SU-DHL-6 (cell line): ENCODE results near the gene ABCC8.

Experiments used
- H2AFZ ChIP-seq: fragments of 200-600 bp; sonication (generic); 2 replicates; pipeline ENCODE4 v1.6.1; 2014; ENCODE audit warnings: low read depth, mild to moderate bottlenecking, moderate library complexity, mixed read lengths, antibody characterized with exemption, low read length; ENCODE audit not compliant: severe bottlenecking
- H3F3A ChIP-seq: fragments of 200-600 bp; shearing (Covaris generic); 2 replicates; pipeline ENCODE4 v1.6.0; 2016; ENCODE audit warnings: antibody characterized with exemption, mild to moderate bottlenecking; ENCODE audit not compliant: insufficient read depth
- H3K27ac ChIP-seq: fragments of 200-600 bp; sonication (generic); 2 replicates; pipeline ENCODE4 v1.5.1; 2016; ENCODE audit warnings: low read depth, mild to moderate bottlenecking, low read length, moderate library complexity, mixed read lengths
- H3K27me3 ChIP-seq: fragments of 200-600 bp; sonication (generic), shearing (Covaris generic); 2 replicates; pipeline ENCODE4 v1.6.0; 2014; ENCODE audit warnings: mild to moderate bottlenecking, low read length
- H3K36me3 ChIP-seq: fragments of 200-600 bp; sonication (generic); 2 replicates; pipeline ENCODE4 v1.6.1; 2014; ENCODE audit warnings: mild to moderate bottlenecking, low read length, mixed read lengths
- H3K4me2 ChIP-seq: fragments of 300-600, 200-600 bp; shearing (Covaris generic), sonication (generic); 2 replicates; pipeline ENCODE4 v1.6.0; 2014; ENCODE audit warnings: low read length, low read depth, mild to moderate bottlenecking; ENCODE audit not compliant: poor library complexity, severe bottlenecking
- H3K4me3 ChIP-seq: fragments of 200-600 bp; sonication (generic); 2 replicates; pipeline ENCODE4 v1.5.1; 2014; ENCODE audit warnings: antibody characterized with exemption, low read length, mild to moderate bottlenecking, mixed read lengths; ENCODE audit not compliant: insufficient read depth, poor library complexity, severe bottlenecking
- H3K79me2 ChIP-seq: fragments of 200-600 bp; sonication (generic); 2 replicates; pipeline ENCODE4 v1.6.1; 2014; ENCODE audit warnings: mild to moderate bottlenecking, low read length, moderate library complexity; ENCODE audit not compliant: insufficient read depth
- H3K9ac ChIP-seq: fragments of 200-600 bp; sonication (generic); 2 replicates; pipeline ENCODE4 v1.7.0; 2014; ENCODE audit warnings: mild to moderate bottlenecking, low read length
- H3K9me2 ChIP-seq: fragments of 200-600 bp; sonication (generic); replicated peaks from 2 replicates; pipeline ENCODE4 v1.6.1; 2014; ENCODE audit warnings: low read length; ENCODE audit not compliant: insufficient read depth
- H3K9me3 ChIP-seq: fragments of 200-600 bp; sonication (generic); 2 replicates; pipeline ENCODE4 v1.6.1; 2014; ENCODE audit warnings: low read length, mixed read lengths; ENCODE audit not compliant: insufficient read depth
- H4K20me1 ChIP-seq: fragments of 200-600 bp; sonication (generic); 2 replicates; pipeline ENCODE4 v1.6.1; 2014; ENCODE audit warnings: low read depth, mild to moderate bottlenecking, antibody characterized with exemption, low read length, moderate library complexity, mixed read lengths
- EZH2phosphoT487 ChIP-seq: fragments of 200-600 bp; sonication (generic), shearing (Covaris generic); conservative IDR thresholded peaks from 2 replicates; pipeline ENCODE4 v1.6.1; 2018; ENCODE audit warnings: mild to moderate bottlenecking, antibody characterized with exemption, low read length, moderate library complexity, mixed read lengths
- TF ChIP-seq, protein P1 (sequence below): fragments of 200-600 bp; sonication (generic); IDR thresholded peaks from one replicate; pipeline ENCODE4 v1.5.1; 2017; ENCODE audit warnings: antibody characterized with exemption, mild to moderate bottlenecking, low read length, moderate library complexity; ENCODE audit not compliant: insufficient read depth, poor library complexity, severe bottlenecking

ABCC8 gene

DNA sequence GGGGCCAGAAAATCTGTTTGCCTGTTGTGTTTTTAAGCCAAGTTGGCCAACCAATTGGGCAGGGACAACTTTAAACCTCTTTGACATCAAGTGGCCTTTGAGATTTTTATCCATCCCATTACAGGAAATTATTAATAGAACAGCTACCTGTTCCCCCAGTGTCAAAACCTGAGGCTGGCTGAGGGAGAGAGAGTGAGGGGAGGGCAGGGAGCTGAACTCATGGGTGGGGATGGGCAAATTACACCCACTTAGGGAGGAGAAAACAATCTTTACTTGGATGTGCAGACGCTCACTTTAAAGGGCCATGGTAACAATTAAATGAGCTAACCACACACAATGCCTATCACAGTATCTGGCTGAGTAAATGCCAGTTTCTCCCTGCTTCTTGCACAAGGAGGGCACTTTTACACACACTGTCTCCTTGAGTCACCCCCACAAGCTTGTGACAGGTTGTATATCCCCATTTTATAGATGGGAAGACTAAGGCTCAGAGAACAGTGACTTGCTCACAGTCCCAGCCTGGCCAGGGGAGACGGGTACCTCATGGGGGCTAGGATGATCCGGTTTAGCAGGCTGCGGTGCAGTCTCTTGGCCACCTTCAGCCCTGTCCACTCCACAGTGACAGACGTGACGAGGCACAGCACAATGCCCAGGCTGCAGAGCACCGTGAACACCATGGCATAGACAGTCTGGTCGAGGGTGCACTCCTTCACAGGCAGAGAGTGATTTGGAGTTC lies 70.4 kb downstream of the ABCC8 start:
- H3F3A ChIP-seq, result no peaks in the 10 kb centered on the region
- no peak overlapping the region for H3K4me2 ChIP-seq
- H4K20me1 ChIP-seq, result no peaks in the 10 kb centered on the region
- H3K36me3 ChIP-seq, result no peaks in the 10 kb centered on the region
- H3K9me3 ChIP-seq, result no peaks in the 10 kb centered on the region
- H3K27ac ChIP-seq, result no peak overlapping the region
- no peaks in the 10 kb centered on the region for H3K79me2 ChIP-seq
- H3K4me3 ChIP-seq, result no peak overlapping the region
- no peak overlapping the region for H3K9ac ChIP-seq
- no peak overlapping the region for H2AFZ ChIP-seq
- no peaks in the 10 kb centered on the region for H3K9me2 ChIP-seq
- no peaks in the 10 kb centered on the region for H3K27me3 ChIP-seq
- TF ChIP-seq, protein P1, sequence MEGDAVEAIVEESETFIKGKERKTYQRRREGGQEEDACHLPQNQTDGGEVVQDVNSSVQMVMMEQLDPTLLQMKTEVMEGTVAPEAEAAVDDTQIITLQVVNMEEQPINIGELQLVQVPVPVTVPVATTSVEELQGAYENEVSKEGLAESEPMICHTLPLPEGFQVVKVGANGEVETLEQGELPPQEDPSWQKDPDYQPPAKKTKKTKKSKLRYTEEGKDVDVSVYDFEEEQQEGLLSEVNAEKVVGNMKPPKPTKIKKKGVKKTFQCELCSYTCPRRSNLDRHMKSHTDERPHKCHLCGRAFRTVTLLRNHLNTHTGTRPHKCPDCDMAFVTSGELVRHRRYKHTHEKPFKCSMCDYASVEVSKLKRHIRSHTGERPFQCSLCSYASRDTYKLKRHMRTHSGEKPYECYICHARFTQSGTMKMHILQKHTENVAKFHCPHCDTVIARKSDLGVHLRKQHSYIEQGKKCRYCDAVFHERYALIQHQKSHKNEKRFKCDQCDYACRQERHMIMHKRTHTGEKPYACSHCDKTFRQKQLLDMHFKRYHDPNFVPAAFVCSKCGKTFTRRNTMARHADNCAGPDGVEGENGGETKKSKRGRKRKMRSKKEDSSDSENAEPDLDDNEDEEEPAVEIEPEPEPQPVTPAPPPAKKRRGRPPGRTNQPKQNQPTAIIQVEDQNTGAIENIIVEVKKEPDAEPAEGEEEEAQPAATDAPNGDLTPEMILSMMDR, result no peak
- TF ChIP-seq EZH2phosphoT487, result no peak

GRCh38 chr11:17405232-17406005 lies 71.2 kb downstream of the ABCC8 start:
- Histone ChIP-seq H3K27ac (no peak overlapping the region), H2AFZ (no peak overlapping the region), H3K4me2 (no peak overlapping the region)

DNA sequence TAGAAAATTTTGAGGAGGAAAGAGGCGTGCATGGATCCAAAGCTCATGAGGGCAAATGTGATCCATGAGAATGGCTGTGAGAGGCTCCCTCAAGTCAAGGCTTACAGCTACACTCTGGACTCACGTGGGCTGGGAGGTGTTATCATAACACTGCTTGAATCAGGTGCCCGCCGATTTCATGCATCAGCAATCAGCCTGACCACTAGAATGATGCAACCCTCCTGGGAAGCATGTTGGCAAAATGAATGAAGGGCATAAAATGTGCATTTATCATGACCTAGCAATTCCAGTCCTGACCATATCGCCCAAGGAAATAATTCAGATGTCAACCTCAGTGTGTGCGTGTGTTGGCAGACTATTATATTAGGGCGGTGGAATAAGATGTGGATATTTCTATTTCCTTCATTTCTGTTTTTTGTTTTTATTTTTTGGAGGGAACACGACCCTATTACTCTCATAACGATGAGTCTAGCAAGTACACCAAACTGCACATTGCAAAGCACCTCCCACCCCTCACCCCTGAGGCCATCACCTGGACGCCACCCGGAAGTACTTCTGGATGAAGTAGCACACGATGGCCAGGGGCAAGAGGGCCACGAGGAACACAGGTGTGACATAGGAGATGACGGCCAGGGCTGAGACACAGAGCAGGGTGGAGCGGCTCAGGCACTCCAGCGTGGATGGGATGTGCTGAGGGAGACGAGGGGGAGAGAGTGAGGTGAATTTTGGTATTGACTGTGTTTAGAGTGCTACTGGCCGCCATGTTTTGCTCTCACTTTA lies 72.5 kb downstream of the ABCC8 start:
- no peak for TF ChIP-seq EZH2phosphoT487
- TF ChIP-seq, protein P1, result no peak
- H3K9me3 ChIP-seq, result no peaks in the 10 kb centered on the region
- H3K27me3 ChIP-seq, result no peaks in the 10 kb centered on the region
- no peak overlapping the region for H3K4me3 ChIP-seq
- no peaks in the 10 kb centered on the region for H3F3A ChIP-seq
- no peaks in the 10 kb centered on the region for H3K79me2 ChIP-seq
- H3K4me2 ChIP-seq, result no peak overlapping the region
- H3K9ac ChIP-seq, result no peak overlapping the region
- H3K36me3 ChIP-seq, result no peaks in the 10 kb centered on the region
- no peak overlapping the region for H2AFZ ChIP-seq
- no peak overlapping the region for H3K27ac ChIP-seq
- no peaks in the 10 kb centered on the region for H4K20me1 ChIP-seq
- no peaks in the 10 kb centered on the region for H3K9me2 ChIP-seq

More at GRCh38 chr11:17405232-17406005, 71.2 kb downstream of the ABCC8 start:
- no peaks in the 10 kb centered on the region for H3K9me3 ChIP-seq
- no peaks in the 10 kb centered on the region for H3K27me3 ChIP-seq
- TF ChIP-seq, protein P1, result no peak
- no peak for TF ChIP-seq EZH2phosphoT487
- no peak overlapping the region for H3K9ac ChIP-seq
- H3K9me2 ChIP-seq, result no peaks in the 10 kb centered on the region
- no peaks in the 10 kb centered on the region for H3K79me2 ChIP-seq
- no peaks in the 10 kb centered on the region for H4K20me1 ChIP-seq
- H3K36me3 ChIP-seq, result no peaks in the 10 kb centered on the region
- no peaks in the 10 kb centered on the region for H3F3A ChIP-seq
- H3K4me3 ChIP-seq, result no peak overlapping the region
